HepG2 (cell line): ENCODE data around the gene SEMA6D. TPM values are rescaled to one million over a fixed set of nuclear protein-coding genes. Genes with fewer than 3 reads are reported as not detected.

Experiments
- ATAC-seq: fragments of 200-7000 bp; cut with Tn5 transposase; 3 replicates; pipeline ENCODE4 v1.9.1; 2020; ENCODE audit warnings: mild to moderate bottlenecking, moderate library complexity
- BruUV-seq: library from RNA; stranded (reverse); fragments of 400-500 nt; replicated peaks from 2 replicates; lab custom pipeline; 2021; lab: Mats Ljungman, UMichigan
- CTCF ChIA-PET: fragments of 300-600 bp; formaldehyde crosslinking; extraction: SDS; loops from one replicate; lab custom pipeline; 2021; ENCODE audit warnings: low total read pairs, inconsistent platforms, low intra/inter-chr PET ratio; lab: Yijun Ruan, JAX
- POLR2A ChIA-PET: fragments of 350-600 bp; sonication (Branson Sonifier 250); formaldehyde crosslinking; loops from one replicate; lab custom pipeline; 2020; ENCODE audit warnings: antibody characterized with exemption, inconsistent platforms; lab: Yijun Ruan, JAX
- DNase-seq: peaks from one replicate; pipeline ENCODE4 v3.0.0-alpha.2; 2015; ENCODE audit warnings: low spot score
- FAIRE-seq: peaks from 3 replicates; lab custom pipeline; 2011; peaks lifted over from hg19 to GRCh38; lab: Jason Lieb, UNC
- H2AFZ ChIP-seq: one replicate; pipeline ENCODE4 v1.6.1; 2011; ENCODE audit warnings: low read length, inconsistent platforms
- H3K27ac ChIP-seq: fragments of 300-600 bp; 3 replicates; pipeline ENCODE4 v1.8.0; 2011; ENCODE audit warnings: mixed run types, mild to moderate bottlenecking, mixed read lengths, low read length, inconsistent platforms; ENCODE audit not compliant: insufficient read depth; ENCODE audit errors: extremely low read length
- H3K27me3 ChIP-seq, 2 experiments: fragments of 200-600 bp in 1 of 2; 2 replicates in 1 of 2; 3 replicates in 1 of 2; pipeline versions ENCODE4 v1.6.0 to v1.8.0; 2011; ENCODE audit warnings: low read length in 2 of 2, mild to moderate bottlenecking in 2 of 2, moderate library complexity in 2 of 2, inconsistent platforms in 1 of 2; ENCODE audit not compliant: insufficient read depth in 2 of 2, control insufficient read depth in 1 of 2
- H3K36me3 ChIP-seq, 2 experiments: fragments of 200-600 bp in 1 of 2; replicated peaks in 1 of 2; 2 replicates in 1 of 2; 3 replicates in 1 of 2; pipeline versions ENCODE4 v1.5.1 to v1.8.0; 2011; ENCODE audit warnings: low read length in 2 of 2, inconsistent platforms in 1 of 2; ENCODE audit not compliant: insufficient read depth in 2 of 2, control insufficient read depth in 1 of 2
- H3K4me1 ChIP-seq: 2 replicates; pipeline ENCODE4 v1.5.1; 2012; ENCODE audit warnings: low read length, inconsistent platforms; ENCODE audit not compliant: insufficient read depth
- H3K4me2 ChIP-seq: 2 replicates; pipeline ENCODE4 v1.6.0; 2011; ENCODE audit warnings: low read depth, low read length, inconsistent platforms
- H3K4me3 ChIP-seq, 3 experiments: fragments of 200-600 bp in 1 of 3; sonication (generic), shearing (Covaris generic) in 1 of 3; replicated peaks in 1 of 3; 2 replicates each; pipeline ENCODE4 v1.5.1; 2011 to 2016; ENCODE audit warnings: low read length in 3 of 3, inconsistent platforms in 2 of 3, low read depth in 2 of 3, mild to moderate bottlenecking in 2 of 3, control low read depth in 1 of 3, mixed read lengths in 1 of 3; ENCODE audit not compliant: insufficient read depth in 1 of 3
- H3K79me2 ChIP-seq: one replicate; pipeline ENCODE4 v1.6.1; 2011; ENCODE audit warnings: low read length, inconsistent platforms; ENCODE audit not compliant: insufficient read depth
- H3K9ac ChIP-seq: 2 replicates; pipeline ENCODE4 v1.6.0; 2011; ENCODE audit warnings: mild to moderate bottlenecking, low read depth, low read length, inconsistent platforms; ENCODE audit not compliant: insufficient read depth
- H3K9me3 ChIP-seq: 2 replicates; pipeline ENCODE4 v1.5.1; 2012; ENCODE audit warnings: mild to moderate bottlenecking, low read length
- H4K20me1 ChIP-seq: 2 replicates; pipeline ENCODE4 v1.6.0; 2011; ENCODE audit warnings: inconsistent platforms, mild to moderate bottlenecking, low read length, moderate library complexity; ENCODE audit not compliant: insufficient read depth
- AGO1 ChIP-seq: fragments of 200-400 bp; formaldehyde crosslinking; IDR thresholded peaks from 2 replicates; pipeline ENCODE4 v1.6.1; 2017; ENCODE audit warnings: mild to moderate bottlenecking, low read depth, low read length, moderate library complexity; ENCODE audit not compliant: poor library complexity, severe bottlenecking
- ATF2 ChIP-seq: sonication (generic); formaldehyde crosslinking; IDR thresholded peaks from 2 replicates; pipeline ENCODE4 v1.4.0; 2020; ENCODE audit warnings: missing genetic modification reagents
- CEBPB ChIP-seq: IDR thresholded peaks from 2 replicates; pipeline ENCODE4 v1.6.1; 2011; ENCODE audit warnings: low read depth, low read length, improper control_type of control experiment, borderline replicate concordance
- KDM3A ChIP-seq: IDR thresholded peaks from 2 replicates; pipeline ENCODE4 v1.6.1; 2018; ENCODE audit warnings: low read depth, missing compliant biosample characterization
- MAFK ChIP-seq, 2 experiments: IDR thresholded peaks in 1 of 2; conservative IDR thresholded peaks in 1 of 2; 2 replicates each; pipeline ENCODE4 v1.6.1; 2011; ENCODE audit warnings: improper control_type of control experiment in 2 of 2, low read length in 2 of 2
- MXI1 ChIP-seq: IDR thresholded peaks from 3 replicates; pipeline ENCODE4 v1.6.1; 2012; ENCODE audit warnings: low read depth, low read length, inconsistent platforms, borderline replicate concordance
- PAXIP1 ChIP-seq: sonication (generic); formaldehyde crosslinking; conservative IDR thresholded peaks from 2 replicates; pipeline ENCODE4 v1.4.0; 2020; ENCODE audit warnings: mild to moderate bottlenecking, missing genetic modification reagents, moderate library complexity
- SSRP1 ChIP-seq: IDR thresholded peaks from 2 replicates; pipeline ENCODE4 v1.6.1; 2016; ENCODE audit warnings: control low read depth
- ZEB1 ChIP-seq: IDR thresholded peaks from 2 replicates; pipeline ENCODE4 v1.6.1; 2012; ENCODE audit warnings: mild to moderate bottlenecking, low read depth, inconsistent platforms; ENCODE audit not compliant: insufficient replicate concordance
- ZNF251 ChIP-seq: sonication (generic); formaldehyde crosslinking; IDR thresholded peaks from 2 replicates; pipeline ENCODE4 v1.9.0; 2021; ENCODE audit warnings: mild to moderate bottlenecking, missing genetic modification reagents
- ZNF331 ChIP-seq: sonication (generic); formaldehyde crosslinking; IDR thresholded peaks from 2 replicates; pipeline ENCODE4 v1.4.0; 2020; ENCODE audit warnings: missing genetic modification reagents
- ZNF367 ChIP-seq: sonication (generic); formaldehyde crosslinking; IDR thresholded peaks from 2 replicates; pipeline ENCODE4 v1.4.0; 2020; ENCODE audit warnings: missing genetic modification reagents, borderline replicate concordance
- ZNF652 ChIP-seq: IDR thresholded peaks from 2 replicates; pipeline ENCODE4 v1.6.1; 2016; ENCODE audit warnings: low read depth, borderline replicate concordance
- ZNF839 ChIP-seq: sonication (generic); formaldehyde crosslinking; IDR thresholded peaks from 2 replicates; pipeline ENCODE4 v1.4.0; 2020; ENCODE audit warnings: missing genetic modification reagents, mild to moderate bottlenecking, borderline replicate concordance
- WGBS: methylation state at CpG from one replicate; pipeline ENCODE4 v1.1.6; 2017; ENCODE audit warnings: low lambda C conversion rate; 5-methylcytosine and 5-hydroxymethylcytosine counted together
- in situ Hi-C: cut with HindIII; loops from 2 replicates; pipeline ENCODE4 v1.10.0; 2017; ENCODE audit warnings: low pct_unique_long_range_greater_than_20kb; ENCODE audit not compliant: extremely low pct_ligation_motif_present
- intact Hi-C: fragments of 100-400 bp; cut with micrococcal nuclease; formaldehyde crosslinking; loops from one replicate; pipeline ENCODE4 v1.10.0; 2022; ENCODE audit not compliant: unreplicated experiment
- polyA plus RNA-seq, 8 experiments: library from polyadenylated mRNA; depleted of rRNA in 3 of 8; stranded (reverse) in 7 of 8; unstranded in 1 of 8; fragments of >200 nt; fragmentation: Illumina TruSeq in 4 of 8; extraction: Trizol in 4 of 8; gene quantifications; 2 replicates each; pipeline versions ENCODE4 v1.2.1 to v1.2.3, GENCODE V29; 2011 to 2016; ENCODE audit warnings: low read depth in 4 of 8, missing spikeins in 1 of 8, mixed read lengths in 1 of 8; ENCODE audit not compliant: insufficient read depth in 1 of 8
- total RNA-seq, 5 experiments: library from RNA; depleted of rRNA; stranded (reverse); fragments of >200 nt; fragmentation: Illumina TruSeq; extraction: Trizol; gene quantifications; 2 replicates each; pipeline ENCODE4 v1.2.3, GENCODE V29; 2016; ENCODE audit warnings: low read depth in 1 of 5

Gene SEMA6D
- total and polyA plus RNA-seq, 2 of the 13 experiments (the other 11 are each of a cell fraction or from before 2014, with no cell fraction given) = not detected

GRCh38 chr15:47781527-47781926 lies 64.2 kb downstream of the SEMA6D start:
- FAIRE-seq (no peak), ATAC-seq (no peak), DNase-seq (no peak)
- H3K79me2 ChIP-seq = no peaks in the 10 kb centered on the region
- CTCF ChIA-PET = no interaction called here
- H3K36me3 ChIP-seq = no peaks in the 10 kb centered on the region
- no peak overlapping the region for H3K27ac ChIP-seq
- H4K20me1 ChIP-seq = no peaks in the 10 kb centered on the region
- H3K4me3 ChIP-seq = no peak overlapping the region
- no TSS peak for BruUV-seq
- no peaks in the 10 kb centered on the region for H3K27me3 ChIP-seq
- no peak overlapping the region for H3K9ac ChIP-seq
- WGBS = 0% methylated on average over 3 of the region's 3 CpGs
- in situ Hi-C loops = no loop called here
- intact Hi-C loops = no loop called here
- POLR2A ChIA-PET = no interaction called here
- H3K4me1 ChIP-seq = no peaks in the 10 kb centered on the region
- H3K9me3 ChIP-seq = peaks cover 34% of the 10 kb centered on the region
- TF ChIP-seq ZNF331 (no peak), ZNF367 (no peak), ZNF251 (CRISPR knock-in tag) (no peak), AGO1 (no peak), SSRP1 (CRISPR knock-in tag) (no peak), KDM3A (CRISPR knock-in tag) (no peak), ZNF652 (no peak), ZEB1 (no peak), ATF2 (CRISPR knock-in tag) (no peak), MXI1 (no peak), CEBPB (no peak), MAFK (conservative IDR thresholded peaks at IDR 0.05 in 1 of 2, IDR thresholded peaks at IDR 0.05 in 1 of 2; ENCODE audit: low read length in 2 of 2) (no peak), ZNF839 (CRISPR knock-in tag) (no peak), PAXIP1 (no peak)
- H2AFZ ChIP-seq = no peak overlapping the region
- no peak overlapping the region for H3K4me2 ChIP-seq
